ENCODE data around the gene RBL2. TPM values are rescaled to one million over a fixed set of nuclear protein-coding genes. Genes with fewer than 3 reads are reported as not detected.

Gene RBL2
- total and polyA plus RNA-seq, 2 of the 13 experiments (the other 11 are each of a cell fraction or from before 2014, with no cell fraction given): 41.2 to 60.9 TPM

DNA sequence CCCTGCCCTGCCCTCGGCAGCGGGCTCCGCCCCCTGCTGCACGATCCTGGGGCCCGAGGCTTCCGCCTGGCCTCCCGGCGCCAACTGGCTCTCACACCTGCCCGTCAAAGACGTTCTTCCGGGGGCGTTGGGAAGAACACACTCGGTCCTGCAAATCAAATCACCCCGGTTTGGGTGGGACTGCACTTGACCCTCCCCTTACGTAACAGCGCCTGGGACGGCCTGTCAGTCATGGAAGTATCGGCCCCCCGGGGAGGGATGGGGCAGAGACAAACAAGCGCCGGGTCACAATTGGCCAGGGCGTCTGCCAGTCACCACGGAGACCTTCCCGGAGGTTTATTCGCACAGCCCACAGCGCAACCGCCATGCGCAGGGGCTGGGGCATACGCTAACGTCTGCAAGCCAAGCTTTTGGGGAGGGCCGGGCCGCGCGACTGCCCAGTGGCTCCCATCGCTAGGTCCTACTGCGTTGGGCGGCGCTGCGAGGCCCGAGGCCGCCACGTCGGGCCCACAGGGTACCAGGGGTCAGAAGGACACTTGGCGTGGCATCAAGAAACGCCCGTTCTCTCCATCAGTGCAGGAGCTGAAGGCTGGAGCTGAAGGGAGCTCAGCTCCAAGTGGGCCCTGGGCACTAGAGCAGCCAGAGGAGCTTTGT is 69.1 kb downstream of the RBL2 start (continued):
- peak; percentile 70; the same call in 1 of the 2 replicates for TF ChIP-seq ZGPAT (CRISPR knock-in tag; IDR thresholded peaks at IDR 0.05)
- TF ChIP-seq ZNF598 (CRISPR knock-in tag; IDR thresholded peaks at IDR 0.05; ENCODE audit: borderline replicate concordance): peak; percentile 98
- no peak for TF ChIP-seq IRF9 (CRISPR knock-in tag; IDR thresholded peaks at IDR 0.05; ENCODE audit: borderline replicate concordance)
- no peak for TF ChIP-seq ZUFSP (CRISPR knock-in tag; IDR thresholded peaks at IDR 0.05; ENCODE audit: borderline replicate concordance)
- no peak for TF ChIP-seq ZNF296 (CRISPR knock-in tag; conservative IDR thresholded peaks at IDR 0.05)
- TF ChIP-seq BHLHE40 (IDR thresholded peaks at IDR 0.05; ENCODE audit: low read length): no peak
- TF ChIP-seq THAP11 (CRISPR knock-in tag; IDR thresholded peaks at IDR 0.05): peak; percentile 93
- TF ChIP-seq FOXC1 (CRISPR knock-in tag; IDR thresholded peaks at IDR 0.05; ENCODE audit: borderline replicate concordance): peak; percentile 43; the same call in 1 of the 2 replicates
- TF ChIP-seq GMEB2 (CRISPR knock-in tag; IDR thresholded peaks at IDR 0.05; ENCODE audit: low read depth): peak; percentile 72
- TF ChIP-seq, protein P1, sequence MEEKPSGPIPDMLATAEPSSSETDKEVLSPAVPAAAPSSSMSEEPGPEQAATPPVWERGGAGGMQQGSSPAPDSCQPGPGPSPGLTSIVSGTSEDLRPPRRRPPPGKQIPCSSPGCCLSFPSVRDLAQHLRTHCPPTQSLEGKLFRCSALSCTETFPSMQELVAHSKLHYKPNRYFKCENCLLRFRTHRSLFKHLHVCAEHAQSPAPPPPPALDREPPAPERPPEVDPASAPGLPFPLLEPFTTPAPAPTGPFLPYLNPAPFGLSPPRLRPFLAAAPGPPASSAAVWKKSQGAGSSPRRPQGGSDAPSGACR (CRISPR knock-in tag; IDR thresholded peaks at IDR 0.05): no peak; the same call in none of the 2 replicates
- TF ChIP-seq E2F2 (CRISPR knock-in tag; IDR thresholded peaks at IDR 0.05; ENCODE audit: borderline replicate concordance): no peak
- TF ChIP-seq, protein P2, sequence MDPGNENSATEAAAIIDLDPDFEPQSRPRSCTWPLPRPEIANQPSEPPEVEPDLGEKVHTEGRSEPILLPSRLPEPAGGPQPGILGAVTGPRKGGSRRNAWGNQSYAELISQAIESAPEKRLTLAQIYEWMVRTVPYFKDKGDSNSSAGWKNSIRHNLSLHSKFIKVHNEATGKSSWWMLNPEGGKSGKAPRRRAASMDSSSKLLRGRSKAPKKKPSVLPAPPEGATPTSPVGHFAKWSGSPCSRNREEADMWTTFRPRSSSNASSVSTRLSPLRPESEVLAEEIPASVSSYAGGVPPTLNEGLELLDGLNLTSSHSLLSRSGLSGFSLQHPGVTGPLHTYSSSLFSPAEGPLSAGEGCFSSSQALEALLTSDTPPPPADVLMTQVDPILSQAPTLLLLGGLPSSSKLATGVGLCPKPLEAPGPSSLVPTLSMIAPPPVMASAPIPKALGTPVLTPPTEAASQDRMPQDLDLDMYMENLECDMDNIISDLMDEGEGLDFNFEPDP (CRISPR knock-in tag; conservative IDR thresholded peaks at IDR 0.05): no peak
- peak; percentile 74; the same call in 1 of the 2 replicates for TF ChIP-seq ZSCAN21 (CRISPR knock-in tag; IDR thresholded peaks at IDR 0.05; ENCODE audit: borderline replicate concordance)
- TF ChIP-seq, protein P3, sequence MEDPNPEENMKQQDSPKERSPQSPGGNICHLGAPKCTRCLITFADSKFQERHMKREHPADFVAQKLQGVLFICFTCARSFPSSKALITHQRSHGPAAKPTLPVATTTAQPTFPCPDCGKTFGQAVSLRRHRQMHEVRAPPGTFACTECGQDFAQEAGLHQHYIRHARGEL (CRISPR knock-in tag; IDR thresholded peaks at IDR 0.05): no peak
- TF ChIP-seq ZNF24 (IDR thresholded peaks at IDR 0.05): no peak
- peak; percentile 83 for TF ChIP-seq TBL1XR1 (IDR thresholded peaks at IDR 0.05; ENCODE audit: borderline replicate concordance, low read length, partially characterized antibody)
- TF ChIP-seq PTBP1 (IDR thresholded peaks at IDR 0.05; ENCODE audit: low read depth, low read length, poor library complexity, severe bottlenecking): no peak
- TF ChIP-seq NONO (IDR thresholded peaks at IDR 0.05): no peak
- TF ChIP-seq NONO (CRISPR knock-in tag; conservative IDR thresholded peaks at IDR 0.05): peak; percentile 93

Measured in HepG2 (cell line).